ENCODE results near the gene PTK7.

DNA sequence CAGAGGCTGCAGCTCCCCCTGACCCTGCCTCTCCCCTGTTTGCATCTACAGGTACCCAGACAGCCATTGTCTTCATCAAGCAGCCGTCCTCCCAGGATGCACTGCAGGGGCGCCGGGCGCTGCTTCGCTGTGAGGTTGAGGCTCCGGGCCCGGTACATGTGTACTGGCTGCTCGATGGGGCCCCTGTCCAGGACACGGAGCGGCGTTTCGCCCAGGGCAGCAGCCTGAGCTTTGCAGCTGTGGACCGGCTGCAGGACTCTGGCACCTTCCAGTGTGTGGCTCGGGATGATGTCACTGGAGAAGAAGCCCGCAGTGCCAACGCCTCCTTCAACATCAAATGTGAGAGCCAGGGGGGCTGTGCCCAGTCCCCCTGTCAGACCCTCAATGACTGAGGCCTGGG lies 52.8 kb downstream of the PTK7 start:
- TF ChIP-seq, protein P1, sequence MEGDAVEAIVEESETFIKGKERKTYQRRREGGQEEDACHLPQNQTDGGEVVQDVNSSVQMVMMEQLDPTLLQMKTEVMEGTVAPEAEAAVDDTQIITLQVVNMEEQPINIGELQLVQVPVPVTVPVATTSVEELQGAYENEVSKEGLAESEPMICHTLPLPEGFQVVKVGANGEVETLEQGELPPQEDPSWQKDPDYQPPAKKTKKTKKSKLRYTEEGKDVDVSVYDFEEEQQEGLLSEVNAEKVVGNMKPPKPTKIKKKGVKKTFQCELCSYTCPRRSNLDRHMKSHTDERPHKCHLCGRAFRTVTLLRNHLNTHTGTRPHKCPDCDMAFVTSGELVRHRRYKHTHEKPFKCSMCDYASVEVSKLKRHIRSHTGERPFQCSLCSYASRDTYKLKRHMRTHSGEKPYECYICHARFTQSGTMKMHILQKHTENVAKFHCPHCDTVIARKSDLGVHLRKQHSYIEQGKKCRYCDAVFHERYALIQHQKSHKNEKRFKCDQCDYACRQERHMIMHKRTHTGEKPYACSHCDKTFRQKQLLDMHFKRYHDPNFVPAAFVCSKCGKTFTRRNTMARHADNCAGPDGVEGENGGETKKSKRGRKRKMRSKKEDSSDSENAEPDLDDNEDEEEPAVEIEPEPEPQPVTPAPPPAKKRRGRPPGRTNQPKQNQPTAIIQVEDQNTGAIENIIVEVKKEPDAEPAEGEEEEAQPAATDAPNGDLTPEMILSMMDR (IDR thresholded peaks at IDR 0.05; ENCODE audit: extremely low read depth in 1 of 2, insufficient read depth in 1 of 2, low read depth in 1 of 2, low read length in 2 of 2) = no peak
- TF ChIP-seq POLR2A (IDR thresholded peaks at IDR 0.05; ENCODE audit: low read depth, low read length) (no peak), POLR2AphosphoS5 (IDR thresholded peaks at IDR 0.05; ENCODE audit: insufficient read depth, low read depth, low read length) (no peak), GATA2 (IDR thresholded peaks at IDR 0.05; ENCODE audit: insufficient read depth, insufficient read length, low read depth, low read length) (no peak), EZH2 (IDR thresholded peaks at IDR 0.05; ENCODE audit: borderline replicate concordance, low read depth, low read length, severe bottlenecking) (no peak), JUN (IDR thresholded peaks at IDR 0.05; ENCODE audit: borderline replicate concordance, insufficient read depth, insufficient read length, low read depth) (no peak), MYC (IDR thresholded peaks at IDR 0.05; ENCODE audit: low read depth, low read length) (no peak)
- TF ChIP-seq, protein P2, sequence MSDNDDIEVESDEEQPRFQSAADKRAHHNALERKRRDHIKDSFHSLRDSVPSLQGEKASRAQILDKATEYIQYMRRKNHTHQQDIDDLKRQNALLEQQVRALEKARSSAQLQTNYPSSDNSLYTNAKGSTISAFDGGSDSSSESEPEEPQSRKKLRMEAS (IDR thresholded peaks at IDR 0.05; ENCODE audit: insufficient read depth, insufficient read length) = no peak
